ENCODE measurements around the gene BMP7.
"Not testable (repeated sequence)": the region's sequence is repeated elsewhere in the genome, so short reads cannot be mapped to it uniquely, and the experiment has no call there.

Gene BMP7

GRCh38 chr20:57163041-57163440 lies 103.4 kb downstream of the BMP7 start:
- DNase-seq, result no peak

- DNase-seq, result no peak
Observed at GRCh38 chr20:57162362-57162652, 104.1 kb downstream of the BMP7 start.

DNA sequence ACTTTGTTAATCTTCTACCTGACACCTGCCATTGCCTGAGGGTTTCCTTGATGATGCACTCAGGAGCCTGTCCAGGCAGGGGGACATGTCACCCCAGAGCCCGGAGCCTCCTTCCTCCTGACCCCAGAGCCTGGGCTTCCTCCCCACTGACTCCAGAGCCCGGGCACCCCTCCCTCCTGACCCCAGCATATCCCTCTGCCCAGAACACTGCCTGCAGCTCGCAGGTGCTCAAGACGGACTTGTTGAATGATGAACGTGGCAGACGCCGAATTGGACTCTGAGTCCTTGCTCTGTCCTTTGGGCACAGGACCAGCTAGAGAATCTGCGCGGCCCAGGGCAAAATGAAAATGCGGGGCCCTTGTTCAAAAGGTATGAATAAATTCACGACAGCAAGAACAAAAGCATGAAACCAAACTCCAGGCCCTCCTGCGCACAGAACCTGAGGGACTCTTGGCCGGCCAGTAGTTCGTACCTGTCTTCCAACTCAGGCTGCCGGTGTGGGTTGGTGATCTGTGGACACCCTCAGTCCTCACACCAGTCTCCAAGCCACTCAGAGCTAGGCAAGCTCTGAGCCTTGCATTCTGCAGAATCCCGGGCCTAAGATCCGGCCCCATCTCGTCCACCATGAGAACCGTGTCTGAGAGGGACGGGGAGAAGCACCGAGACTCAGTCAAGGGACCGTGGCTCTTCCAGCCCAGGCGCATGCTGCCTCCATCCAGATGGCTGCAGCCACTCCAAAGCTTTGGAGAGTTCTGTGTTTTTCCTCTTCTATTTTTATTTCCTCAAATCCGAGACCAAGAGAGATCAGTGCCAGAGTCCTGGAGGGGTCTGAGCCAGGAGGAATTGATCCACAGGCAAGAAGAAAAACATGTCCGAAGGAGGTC lies 104.7 kb downstream of the BMP7 start:
- DNase-seq, result no peak

DNA sequence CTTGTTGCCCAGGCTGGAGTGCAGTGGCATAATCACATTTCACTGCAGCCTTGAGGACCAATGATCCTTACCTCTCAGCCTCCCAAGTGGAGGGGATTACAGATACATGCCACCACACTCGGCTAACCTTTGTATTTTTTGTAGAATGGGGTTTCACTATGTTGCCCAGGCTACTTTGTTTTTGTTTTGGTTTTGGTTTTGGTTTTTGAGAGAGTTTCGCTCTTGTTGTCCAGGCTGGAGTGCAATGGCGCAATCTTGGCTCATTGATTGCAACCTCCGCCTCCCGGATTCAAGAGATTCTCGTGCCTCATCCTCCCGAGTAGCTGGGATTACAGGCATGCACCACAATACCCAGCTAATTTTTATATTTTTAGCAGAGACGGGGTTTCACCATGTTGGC lies 105.5 kb downstream of the BMP7 start:
- no peak for DNase-seq

DNA sequence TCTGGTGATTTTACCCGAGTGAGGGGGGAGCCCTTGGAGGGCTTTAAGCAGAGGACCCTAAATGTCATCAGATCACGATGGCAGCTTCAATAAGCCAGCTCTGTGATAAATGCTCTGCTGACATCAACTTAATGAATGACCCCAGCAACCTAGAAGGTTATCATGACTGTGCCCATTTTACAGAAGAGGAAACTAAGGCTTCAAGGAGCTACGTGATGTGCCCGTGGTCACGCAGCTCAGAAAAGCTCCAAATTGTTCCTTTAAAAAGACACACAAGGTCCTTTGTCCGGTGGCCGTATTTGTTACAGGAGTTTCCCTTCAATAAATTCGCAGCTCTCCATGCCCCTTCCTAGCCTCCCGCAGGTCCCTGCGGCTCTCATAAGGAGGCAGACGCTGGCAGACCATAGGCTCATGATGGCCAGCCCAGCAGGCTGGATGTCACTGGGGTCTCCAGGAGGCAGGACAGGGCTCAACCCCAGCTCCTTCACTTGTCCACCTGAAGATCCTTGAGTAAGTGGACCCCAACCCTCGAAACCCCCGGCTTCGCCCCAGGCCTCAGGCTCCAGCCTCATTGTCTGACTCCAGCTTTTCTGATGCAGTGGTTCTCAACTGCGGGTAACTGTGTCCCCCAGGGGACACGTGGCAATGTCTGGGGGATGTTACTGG lies 106.4 kb downstream of the BMP7 start:
- DNase-seq, result no peak

DNA sequence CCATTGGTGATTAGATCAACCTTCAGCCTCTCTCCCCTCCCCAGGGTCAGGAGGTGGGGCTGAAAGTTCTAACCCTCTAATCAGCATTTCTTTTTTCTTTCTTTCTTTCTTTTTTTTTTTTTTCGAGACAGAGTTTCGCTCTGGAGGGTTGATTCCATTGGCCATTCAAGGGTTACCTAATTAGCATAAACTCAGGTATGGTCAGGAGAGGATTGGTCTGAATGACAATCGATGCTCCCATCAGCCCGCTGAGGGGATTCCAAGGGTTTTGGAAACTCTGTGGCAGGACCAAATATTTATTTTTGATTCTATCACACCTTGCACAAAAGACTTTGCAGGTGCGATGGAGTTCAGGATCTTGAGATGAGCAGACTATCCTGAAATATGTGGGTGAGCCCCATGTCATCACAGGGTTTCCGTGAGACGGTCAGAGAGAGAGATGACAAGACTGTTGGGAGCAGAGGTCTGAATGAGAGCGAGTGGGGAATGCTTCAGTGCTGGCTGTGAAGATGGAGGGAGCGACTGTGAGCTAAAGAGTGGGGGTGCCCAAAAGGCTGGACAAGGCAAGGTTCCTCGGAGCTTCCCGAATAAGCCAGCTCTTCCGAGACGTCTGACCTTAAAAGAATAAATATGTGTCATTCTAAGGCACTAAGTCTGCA lies 107.1 kb downstream of the BMP7 start:
- DNase-seq, result no peak

DNA sequence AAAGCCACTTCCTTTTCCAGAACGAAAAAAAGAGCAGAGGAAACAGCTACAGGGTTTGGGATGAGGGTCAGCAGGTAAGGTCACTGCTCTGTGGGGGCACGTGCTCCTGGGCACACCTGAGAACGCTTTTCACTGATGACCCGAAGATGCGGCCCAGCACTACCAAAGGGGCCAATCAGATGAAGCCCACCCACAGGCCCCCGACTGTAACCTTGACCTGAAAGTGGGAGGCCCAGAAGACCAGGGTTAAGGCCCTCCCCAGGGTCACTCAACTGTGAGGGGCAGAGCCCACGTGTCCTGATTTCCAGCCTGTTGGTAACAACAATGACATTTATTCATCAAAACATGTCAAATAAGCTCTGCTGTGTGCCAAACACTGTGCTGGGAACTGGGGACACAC lies 108.0 kb downstream of the BMP7 start:
- DNase-seq, result no peak

DNA sequence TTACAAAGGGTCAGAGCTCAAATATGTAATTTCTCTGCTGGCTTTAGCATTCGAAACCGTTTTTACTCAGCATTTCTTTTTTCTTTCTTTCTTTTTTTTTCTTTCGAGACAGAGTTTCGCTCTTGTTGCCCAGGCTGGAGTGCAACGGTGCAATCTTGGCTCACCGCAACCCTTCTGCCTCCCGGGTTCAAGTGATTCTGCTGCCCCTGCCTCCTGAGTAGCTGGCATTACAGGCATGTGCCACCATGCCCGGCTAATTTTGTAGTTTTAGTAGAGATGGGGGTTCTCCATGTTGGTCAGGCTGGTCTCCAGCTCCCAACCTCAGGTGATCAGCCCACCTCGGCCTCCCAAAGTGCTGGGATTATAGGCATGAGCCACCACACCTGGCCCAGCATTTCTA lies 108.7 kb downstream of the BMP7 start:
- not testable (repeated sequence) for DNase-seq

DNA sequence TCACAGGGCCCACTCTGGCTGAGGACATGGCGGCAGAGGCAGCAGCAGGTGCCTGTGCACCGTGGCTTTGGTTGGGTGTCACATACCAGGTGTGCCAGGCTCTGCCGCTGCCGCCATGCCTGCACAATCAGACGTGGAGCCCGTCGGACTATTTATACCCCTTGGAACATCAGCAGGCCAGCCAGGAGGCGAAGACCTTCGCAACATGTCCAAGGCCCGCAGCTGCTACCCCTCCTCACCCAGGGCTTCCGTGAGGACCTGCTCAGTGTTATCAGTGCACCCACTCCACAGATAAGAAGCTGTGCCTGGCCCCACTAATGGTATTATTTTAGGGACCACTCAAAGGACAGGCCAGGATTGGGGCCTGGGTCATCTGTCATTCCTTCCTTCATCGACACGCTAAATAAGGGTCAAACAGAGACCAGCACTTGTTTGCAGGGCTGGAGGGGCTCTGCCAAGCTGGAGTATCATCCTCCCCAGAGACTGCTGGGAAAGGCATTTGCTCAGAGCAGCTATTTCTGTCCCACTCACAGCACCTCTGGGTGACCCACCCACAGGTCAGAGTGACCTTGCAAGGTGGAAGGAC lies 109.2 kb downstream of the BMP7 start:
- DNase-seq, result no peak

DNA sequence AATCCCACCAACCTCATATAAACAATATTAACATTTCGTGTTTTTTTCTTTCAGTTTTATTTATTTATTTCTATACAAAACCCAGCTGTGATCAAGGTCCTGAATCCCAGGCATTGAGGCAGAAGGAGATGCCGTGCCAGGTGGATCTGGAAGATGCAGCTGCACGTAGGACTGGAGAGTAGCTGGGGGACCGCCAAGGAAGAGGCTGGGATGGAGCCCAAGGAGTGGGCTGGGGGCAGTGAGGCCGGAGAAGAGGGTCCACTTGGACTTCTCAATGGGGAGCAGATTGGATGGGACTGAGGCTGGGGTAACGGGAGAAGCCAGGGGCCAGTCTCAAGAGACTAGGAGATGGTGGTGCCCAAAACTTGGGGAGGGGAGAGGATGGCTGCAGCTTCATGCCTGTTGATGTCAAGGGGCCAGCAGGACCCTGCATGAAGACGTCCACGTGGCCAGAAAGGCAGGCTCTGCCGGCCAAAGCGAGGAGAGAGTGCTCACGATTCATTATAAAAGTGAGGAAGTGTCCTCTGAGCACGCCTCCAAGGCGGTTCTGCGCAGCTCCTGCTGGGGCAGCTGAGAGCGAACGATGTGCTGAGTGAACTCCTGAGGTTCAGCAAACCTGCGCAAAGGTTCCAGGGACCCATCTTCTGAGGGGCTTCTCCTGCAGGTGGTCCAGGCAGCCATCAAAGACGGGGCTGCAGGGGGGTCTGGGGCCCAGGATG lies 110.3 kb downstream of the BMP7 start:
- DNase-seq, result no peak

DNA sequence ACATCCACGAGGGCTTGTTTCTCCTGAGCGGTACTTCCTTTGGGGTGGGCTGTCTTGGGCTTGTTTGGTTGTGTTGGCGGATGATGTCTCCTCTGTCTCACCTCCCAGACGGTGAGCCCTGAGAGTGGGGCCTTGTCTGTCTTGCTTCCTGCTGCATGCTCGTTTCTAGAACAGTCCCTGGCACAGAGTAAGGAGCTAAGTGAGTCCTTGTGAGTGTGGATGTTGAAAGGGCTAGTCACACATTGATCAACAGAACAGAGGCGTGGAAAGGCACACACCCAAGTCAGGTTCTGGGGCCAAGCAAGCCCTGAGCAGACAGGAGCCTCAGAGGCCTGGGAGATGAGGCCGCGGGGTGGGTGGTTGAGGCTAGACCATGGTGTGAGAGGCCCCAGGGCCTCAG lies 111.0 kb downstream of the BMP7 start:
- DNase-seq, result no peak

DNA sequence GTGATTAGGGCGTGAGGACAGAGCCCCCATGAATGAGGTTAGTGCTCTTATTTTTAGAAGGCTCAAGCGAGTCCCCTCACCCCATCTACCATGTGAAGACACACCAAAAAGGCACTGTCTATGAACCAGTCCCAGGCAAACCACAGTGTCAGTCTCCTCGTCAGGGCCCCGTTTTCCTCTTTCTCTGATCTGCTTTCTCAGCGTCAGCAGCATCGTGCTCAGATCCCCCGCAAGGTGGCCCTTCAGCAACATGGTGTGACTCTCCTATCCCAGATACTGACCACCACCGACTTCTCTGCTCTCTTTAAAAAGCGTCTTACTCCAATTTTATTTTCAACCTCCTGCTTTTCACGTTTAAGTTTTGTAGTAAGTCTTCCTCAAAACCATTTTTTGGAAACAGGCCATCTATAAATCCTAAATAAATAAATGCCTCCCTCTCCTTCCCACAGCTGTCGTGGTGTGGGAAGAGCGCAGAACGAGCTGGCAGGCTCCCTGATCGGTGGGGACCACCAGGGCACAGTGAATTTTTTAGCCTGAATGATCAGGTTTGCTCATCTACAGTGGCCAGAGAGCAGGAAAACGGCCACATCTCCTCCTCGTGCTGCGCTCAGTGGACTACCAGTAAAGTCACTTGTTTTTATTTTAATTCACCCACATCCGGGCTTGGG lies 113.1 kb downstream of the BMP7 start:
- DNase-seq, result no peak

DNA sequence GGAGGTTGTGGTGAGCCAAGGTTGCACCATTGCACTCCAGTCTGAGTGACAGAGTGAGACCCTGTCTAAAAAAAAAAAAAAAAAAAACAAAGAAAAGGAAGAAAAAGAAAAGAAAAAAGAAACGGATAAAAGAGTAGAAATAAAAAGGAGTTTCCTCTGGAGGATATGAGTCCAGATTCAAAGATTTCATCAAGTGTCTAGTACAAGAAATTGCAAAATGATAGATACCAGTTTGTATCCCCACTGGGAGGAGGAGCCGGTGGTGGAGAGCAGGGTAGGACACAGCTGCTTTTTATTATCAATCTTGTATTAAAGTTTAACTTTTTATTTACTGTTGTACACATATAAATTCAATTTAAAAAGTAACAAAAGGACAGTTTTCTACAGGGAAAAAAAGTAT lies 113.9 kb downstream of the BMP7 start:
- DNase-seq, result no peak

DNA sequence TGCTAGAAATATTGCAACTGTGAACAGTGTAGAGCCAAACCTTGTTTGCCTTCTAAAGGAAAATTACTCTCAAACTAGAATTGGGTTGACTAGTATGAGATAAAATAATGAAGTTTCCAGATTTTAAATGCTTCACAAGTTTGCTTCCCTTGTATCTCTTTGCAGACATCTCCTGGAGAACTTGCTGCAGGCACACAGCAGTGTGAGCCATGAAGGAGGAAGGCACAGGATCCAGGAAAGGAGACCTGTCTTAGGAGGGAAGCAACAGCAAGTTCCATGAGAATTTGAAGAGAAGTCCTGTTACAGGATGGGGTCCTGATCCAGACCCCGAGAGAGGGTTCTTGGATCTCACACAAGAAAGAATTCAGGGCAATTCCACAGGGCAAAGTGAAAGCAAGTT lies 115.9 kb downstream of the BMP7 start:
- DNase-seq, result no peak

DNA sequence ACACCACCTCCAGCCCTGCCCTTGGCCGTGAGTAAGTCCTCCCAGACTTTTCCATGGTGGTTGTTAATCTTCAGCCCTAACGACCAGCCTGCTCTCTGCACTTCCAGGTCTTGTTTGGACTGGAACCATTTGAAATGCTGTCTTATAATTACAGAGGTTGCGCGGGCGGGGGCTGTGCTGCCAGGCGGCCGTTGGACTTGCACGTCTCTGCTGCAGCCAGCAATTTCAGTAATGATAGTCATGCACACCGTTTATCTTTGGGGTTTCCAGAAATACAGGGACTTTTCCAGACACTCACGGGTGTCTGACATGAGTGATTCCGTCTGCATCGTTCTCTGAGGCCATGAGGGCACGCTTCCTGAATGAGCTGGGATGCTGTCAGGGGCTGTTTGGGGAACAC lies 118.2 kb downstream of the BMP7 start:
- DNase-seq, result no peak

GRCh38 chr20:57147185-57147584 lies 119.3 kb downstream of the BMP7 start:
- no peak for DNase-seq

DNA sequence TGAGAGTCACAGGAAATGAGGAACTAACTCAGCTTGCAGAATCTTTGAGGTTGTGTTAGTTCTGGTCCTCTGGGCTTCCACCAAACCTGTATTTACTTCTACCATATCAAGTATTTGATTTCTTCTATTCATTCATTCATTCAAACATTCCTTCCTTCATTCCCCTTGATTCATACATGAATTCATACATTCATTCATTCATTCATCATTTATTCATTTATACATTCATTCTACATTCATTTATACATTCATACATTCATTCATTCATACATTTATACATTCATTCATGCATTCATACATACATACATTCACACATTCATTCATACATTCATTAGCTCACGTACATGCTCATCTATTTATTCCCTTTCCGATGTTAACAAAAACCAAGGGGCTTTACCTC lies 120.3 kb downstream of the BMP7 start:
- no peak for DNase-seq

DNA sequence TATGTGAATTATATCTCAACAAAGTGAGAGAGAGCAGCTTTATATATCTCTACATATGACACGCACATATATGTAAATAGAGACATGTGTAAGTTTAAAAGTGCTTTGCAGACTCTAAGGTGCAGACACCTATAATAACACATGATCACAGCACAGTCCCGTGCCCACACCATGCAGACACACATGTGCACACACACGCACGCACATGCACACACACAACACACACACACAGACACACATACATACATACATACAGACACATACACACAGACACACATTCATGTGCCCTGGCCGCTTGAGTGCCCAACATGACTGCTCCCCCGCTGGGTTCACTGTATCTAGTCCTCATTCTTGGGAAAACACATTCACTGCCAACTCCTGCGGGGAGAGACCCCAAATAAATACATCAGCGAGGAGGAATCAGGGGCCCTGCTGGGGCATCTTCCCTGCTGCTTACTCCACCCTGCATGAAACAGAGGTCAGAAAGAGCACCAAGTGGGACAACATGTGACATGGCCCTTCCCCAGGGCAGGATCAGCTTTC lies 121.3 kb downstream of the BMP7 start:
- DNase-seq, result no peak

DNA sequence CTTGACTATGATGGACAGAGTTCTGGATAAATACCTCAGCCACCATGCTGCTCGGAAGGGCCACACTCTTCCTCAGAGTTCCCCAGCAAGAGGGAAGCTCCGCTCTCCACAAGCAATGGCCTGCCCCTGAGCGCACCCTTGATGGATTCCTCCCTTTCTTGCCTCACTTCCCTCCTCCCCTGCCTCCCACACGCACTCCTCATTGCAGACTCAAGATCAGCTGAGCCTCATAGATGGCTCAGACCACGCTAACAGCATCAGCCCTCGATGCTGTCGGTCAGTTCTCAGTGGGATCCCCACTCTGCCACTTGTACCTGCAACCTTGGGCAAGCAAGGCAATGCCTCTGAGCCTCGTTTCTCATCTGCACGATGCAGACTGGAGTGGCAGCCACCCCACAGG lies 123.3 kb downstream of the BMP7 start:
- DNase-seq, result no peak

DNA sequence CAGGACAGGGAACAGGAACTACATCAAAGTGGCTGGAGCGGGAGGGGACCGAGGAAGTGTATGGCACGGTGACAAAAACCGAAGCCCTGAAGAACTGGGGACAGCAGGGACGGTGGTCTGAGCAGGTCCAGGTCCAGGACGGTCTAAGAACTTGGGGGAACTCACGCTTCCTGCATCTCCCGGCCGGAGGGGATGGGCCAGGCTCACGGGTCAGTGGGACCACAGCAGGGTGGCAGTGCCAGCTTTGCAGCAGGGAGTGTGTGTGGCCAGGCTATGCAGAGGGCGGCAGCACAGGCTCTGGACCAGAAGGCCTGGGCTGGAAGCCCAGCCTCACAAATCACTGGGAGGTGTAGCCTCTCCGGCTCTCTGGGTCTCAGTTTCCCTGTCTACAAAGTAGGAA lies 123.8 kb downstream of the BMP7 start:
- DNase-seq, result no peak

GRCh38 chr20:57141492-57141891 lies 124.9 kb downstream of the BMP7 start:
- no peak for DNase-seq

DNA sequence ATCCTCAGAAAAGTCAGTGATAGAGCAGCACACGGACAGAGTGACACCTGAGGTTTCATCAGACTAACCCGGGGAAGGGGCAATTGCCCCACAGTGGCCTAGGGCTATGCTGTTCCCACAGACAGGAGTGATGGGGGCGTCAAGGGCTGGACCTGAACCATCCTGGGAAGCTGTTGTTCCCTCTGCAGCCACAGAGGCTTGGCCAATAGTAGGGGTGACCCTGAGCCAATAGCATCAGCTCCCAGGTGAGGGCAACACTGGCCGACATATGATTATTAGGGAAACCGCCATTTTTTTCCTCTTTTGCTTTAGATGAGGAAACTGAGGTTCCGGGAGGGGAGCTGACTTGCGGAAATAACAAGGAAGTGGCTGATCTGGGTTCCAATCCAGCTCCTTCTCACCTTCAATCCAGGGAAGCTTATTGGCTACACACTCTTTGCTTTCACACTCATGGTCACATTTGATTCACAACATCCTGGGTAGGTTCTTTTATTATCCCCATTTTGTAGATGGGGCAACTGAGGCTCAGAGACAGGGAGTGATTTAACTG lies 126.0 kb downstream of the BMP7 start:
- no peak for DNase-seq

Measured in NCI-H146 (cell line).